GM12891 (cell line): ENCODE results near the gene NRROS.

Source experiments
- POLR2A ChIP-seq: IDR thresholded peaks from 2 replicates; pipeline ENCODE4 v1.6.1; 2011; ENCODE audit warnings: low read depth, low read length, control low read depth
- POLR2AphosphoS5 ChIP-seq: IDR thresholded peaks from 2 replicates; pipeline ENCODE4 v1.6.1; 2011; ENCODE audit warnings: low read depth, low read length, control low read depth
- TAF1 ChIP-seq: IDR thresholded peaks from 2 replicates; pipeline ENCODE4 v1.6.1; 2011; ENCODE audit warnings: low read depth, low read length, control low read depth

DNA sequence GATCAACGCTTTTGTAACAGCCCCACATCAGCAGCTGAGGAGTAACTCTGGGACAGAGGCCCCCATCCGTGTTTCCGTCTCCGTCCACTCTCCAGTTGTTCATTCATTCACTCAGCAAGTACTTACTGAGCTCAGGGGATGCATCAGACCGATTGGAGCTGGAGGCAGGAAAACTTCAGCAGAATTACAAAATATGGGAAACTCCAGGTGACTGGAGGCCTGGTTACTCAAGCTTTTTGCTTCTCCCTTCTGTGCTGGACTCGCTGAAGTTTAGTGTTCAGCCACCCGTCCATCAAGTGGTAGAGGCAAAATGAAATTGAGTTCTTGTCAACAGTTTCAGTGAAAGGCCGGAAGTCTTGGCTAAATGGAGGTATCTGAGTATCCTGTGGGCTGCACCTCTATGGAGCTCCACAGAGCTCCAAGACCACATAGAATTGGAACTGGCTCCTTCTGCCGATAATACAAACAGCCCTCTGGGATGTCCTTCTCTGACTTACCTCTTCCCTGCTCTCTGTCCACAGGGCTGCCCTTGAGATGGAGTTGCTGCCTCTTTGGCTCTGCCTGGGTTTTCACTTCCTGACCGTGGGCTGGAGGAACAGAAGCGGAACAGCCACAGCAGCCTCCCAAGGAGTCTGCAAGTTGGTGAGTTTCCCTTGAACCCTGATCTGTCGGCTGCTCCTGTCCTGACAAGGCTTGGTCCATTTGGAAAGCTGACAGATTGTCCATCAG, 14.7 kb downstream of the NRROS start:
- TF ChIP-seq POLR2A (no peak), POLR2AphosphoS5 (no peak), TAF1 (no peak)
